Epithelial cell of proximal tubule (primary cell): ENCODE measurements around the gene L1CAM. TPM values are rescaled to one million over a fixed set of nuclear protein-coding genes. Genes with fewer than 3 reads are reported as not detected.

Experiments
- DNase-seq: peaks from one replicate; pipeline ENCODE4 v3.0.0-alpha.2; 2011; ENCODE audit warnings: low read depth
- H3K4me3 ChIP-seq: 2 replicates; pipeline ENCODE4 v1.5.1; 2011; ENCODE audit warnings: low read depth, mild to moderate bottlenecking, low read length
- CTCF ChIP-seq: conservative IDR thresholded peaks from 2 replicates; pipeline ENCODE4 v1.5.1; 2012; ENCODE audit warnings: low read depth, mild to moderate bottlenecking, low read length
- total RNA-seq: library from RNA; depleted of rRNA; stranded (reverse); fragments of >200 nt; gene quantifications from 2 replicates; pipeline ENCODE4 v1.2.3, GENCODE V29; 2015

The L1CAM gene
- total RNA-seq, 1 donor from 2014 or later, result 62.1 TPM

DNA sequence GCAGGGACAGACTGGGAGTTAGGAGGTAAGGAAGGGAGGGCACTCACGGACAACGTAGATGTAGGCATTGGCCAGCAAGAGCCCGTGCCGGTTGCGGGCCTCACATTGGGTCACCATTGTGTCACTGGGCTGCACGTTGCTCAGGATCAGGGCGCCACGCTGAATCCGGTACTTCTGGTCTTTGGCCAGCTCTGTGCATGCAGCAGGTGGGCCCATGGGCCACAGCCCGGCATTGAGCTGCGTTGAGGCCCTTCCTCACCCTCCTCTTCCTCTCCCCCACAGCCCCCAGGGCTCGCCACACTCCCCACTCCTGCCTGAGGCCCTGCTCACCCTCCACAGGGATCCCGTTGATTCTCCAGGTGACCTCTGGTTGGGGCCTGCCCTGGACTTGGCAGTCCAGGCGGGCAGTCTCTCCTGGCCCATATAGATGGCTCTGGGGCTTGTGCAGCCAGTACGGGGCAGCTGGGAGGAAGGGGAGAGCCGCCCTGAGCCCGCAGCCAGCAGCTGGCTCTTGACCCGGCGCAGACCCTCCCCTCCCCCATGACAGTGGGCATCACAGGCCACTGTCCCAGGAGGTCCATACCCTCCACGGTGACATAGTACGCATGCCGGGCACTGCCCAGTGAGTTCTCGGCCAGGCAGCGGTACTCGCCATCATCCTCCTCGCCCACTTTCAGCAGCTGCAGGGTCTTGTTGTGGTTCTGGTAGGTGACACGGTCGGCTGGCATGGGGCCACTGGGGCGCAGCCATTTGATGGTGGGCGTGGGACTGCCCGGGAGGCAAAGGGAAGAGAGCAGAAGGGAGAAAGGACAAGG, 16.3 kb downstream of the L1CAM start:
- H3K4me3 ChIP-seq, result no peak overlapping the region
- DNase-seq, result no peak
- TF ChIP-seq CTCF, result no peak

GRCh38 chrX:153868576-153869472, 17.1 kb downstream of the L1CAM start:
- no peak for TF ChIP-seq CTCF
- DNase-seq, result no peak
- no peak overlapping the region for H3K4me3 ChIP-seq

DNA sequence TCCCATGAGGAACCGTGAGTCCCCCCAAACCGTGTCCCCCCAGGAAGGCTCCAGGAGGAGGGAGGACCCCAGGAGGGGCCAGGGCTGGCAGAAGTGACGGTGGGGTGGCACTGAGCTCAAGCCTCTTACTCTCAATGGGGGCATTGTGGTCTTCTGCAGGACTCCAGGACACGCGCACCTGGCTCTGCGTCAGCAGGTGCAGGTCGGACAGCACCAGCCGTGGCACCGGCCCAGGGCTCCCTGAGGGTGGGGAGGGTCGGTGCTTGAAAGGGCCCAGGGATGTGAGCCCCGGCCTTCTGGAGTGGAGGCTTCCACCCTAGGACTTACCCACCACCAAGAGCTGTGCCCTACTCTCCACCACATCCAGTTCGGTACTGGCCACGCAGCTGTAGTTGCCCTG, 18.3 kb downstream of the L1CAM start:
- no peak overlapping the region for H3K4me3 ChIP-seq
- no peak for TF ChIP-seq CTCF
- DNase-seq, result no peak

- DNase-seq, result no peak
- no peak overlapping the region for H3K4me3 ChIP-seq
- no peak for TF ChIP-seq CTCF
Measured at GRCh38 chrX:153867139-153867538, 18.8 kb downstream of the L1CAM start.

DNA sequence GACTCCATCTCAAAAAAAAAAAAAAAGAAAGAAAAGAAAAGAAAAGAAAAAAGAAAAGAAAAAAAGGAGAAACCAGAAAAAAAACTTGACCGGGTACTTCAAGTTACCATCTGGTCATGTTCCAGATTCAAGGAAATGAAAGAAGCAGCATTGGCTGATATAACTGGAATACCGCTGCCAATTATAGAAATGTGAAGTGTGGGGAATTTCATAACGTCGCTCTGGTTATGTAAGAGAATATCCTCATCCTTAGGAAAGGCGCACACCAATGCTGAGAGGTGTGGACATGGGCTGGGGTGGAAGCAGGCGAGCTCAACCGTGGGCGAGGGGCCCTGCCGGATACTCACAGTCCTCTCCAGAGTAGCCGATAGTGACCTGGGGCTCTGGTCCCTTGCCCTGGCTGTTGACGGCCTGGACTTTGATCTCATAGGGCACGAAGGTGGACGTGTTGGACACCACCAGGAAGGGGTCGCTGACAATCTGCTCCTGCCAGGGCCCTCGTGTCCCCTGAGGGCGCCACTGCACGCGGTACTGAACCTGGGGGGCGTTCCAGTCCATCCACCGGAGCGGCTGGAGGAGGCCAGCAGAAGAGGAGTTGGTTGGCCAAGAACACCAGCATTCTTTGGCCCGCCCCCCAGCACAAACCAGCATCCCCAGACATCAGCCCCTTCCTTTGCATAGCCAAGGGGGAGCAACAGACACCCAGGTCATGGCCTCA, 19.5 kb downstream of the L1CAM start:
- TF ChIP-seq CTCF, result no peak
- H3K4me3 ChIP-seq, result no peak overlapping the region
- DNase-seq, result no peak

- no peak for DNase-seq
- H3K4me3 ChIP-seq, result no peak overlapping the region
- no peak for TF ChIP-seq CTCF
Measured at GRCh38 chrX:153865685-153866084, 20.3 kb downstream of the L1CAM start.
